Measurements from ENCODE around the gene MUC7.

MUC7 gene

DNA sequence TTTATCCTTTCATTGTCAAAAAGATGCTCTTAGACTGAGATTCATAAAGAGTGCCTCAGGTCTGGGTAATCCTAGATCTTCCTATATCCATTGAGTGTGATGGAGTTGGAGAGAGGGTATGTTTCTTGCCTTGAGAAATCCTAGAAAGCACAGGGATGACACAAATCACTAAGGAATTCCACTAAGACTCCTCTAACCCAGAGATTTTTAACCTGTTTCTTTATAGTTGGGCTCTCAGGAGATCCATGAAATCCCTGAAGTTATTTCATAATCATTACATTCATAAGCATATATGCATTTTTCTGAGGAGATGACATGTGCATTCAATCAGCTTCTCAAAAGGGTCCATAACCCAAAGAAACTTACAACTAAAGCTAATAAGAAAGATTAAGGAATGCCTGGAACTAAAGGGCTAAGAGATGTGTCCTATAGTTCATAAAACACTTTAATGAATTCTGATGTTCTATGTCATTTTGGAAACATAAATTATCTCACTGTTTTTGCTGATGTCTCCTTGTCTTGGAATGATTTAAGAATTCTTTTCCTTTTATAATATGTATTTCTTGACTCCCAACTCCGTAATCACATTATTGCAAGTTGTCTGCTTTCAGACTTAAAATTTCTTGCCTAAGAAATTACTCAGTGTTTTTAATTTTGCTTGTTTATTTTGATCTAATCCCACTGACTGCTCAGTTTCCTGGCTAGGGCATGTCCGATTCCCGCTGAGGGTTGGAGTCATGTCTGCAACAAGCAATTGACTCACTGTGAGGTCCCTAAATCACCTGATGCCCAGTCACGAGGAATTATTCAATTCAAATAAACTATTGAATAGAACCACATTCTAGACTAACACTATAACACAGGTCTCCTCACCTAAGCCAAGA lies 43.6 kb downstream of the MUC7 start:
- no peak for ATAC-seq
- no peak overlapping the region for H3K27ac Mint-ChIP-seq
- peaks cover 7% of the 10 kb centered on the region for H3K27me3 Mint-ChIP-seq
- H3K4me1 Mint-ChIP-seq: no peaks in the 10 kb centered on the region
- H3K4me3 Mint-ChIP-seq: no peak overlapping the region
- no peaks in the 10 kb centered on the region for H3K36me3 Mint-ChIP-seq
- no peaks in the 10 kb centered on the region for H3K9me3 Mint-ChIP-seq

DNA sequence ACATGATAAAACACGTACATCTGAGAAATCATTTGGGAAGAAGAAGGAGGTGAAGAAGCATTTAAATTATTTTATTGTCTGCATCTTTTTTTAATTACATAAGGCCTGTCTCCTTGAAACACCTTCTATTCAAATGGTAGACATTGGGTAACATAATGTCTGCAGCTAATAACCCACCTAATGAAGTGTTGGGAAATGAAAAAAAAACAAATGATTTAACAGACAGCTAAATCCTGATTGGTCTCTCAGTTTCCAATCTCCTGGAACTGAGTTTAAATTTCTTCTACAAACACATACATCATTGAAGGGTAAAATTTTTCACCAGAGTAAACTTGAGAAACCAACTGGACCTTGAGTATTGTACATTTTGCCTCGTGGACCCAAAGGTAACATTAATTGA lies 46.3 kb downstream of the MUC7 start, which contains the start of gene AMTN:
Gene AMTN, plus strand, starts transcription at position 301 of the 400 bp plus-strand sequence. CDS start 209 bp downstream, outside the sequence.
- Mint-ChIP-seq H3K9me3 (no peaks in the 10 kb centered on the region), H3K27me3 (peaks cover 12% of the 10 kb centered on the region), H3K27ac (no peak within 1 kb of the TSS), H3K4me1 (no peaks in the 10 kb centered on the region), H3K36me3 (no peaks in the 10 kb centered on the region), H3K4me3 (no peak within 1 kb of the TSS)
- ATAC-seq: no peak

DNA sequence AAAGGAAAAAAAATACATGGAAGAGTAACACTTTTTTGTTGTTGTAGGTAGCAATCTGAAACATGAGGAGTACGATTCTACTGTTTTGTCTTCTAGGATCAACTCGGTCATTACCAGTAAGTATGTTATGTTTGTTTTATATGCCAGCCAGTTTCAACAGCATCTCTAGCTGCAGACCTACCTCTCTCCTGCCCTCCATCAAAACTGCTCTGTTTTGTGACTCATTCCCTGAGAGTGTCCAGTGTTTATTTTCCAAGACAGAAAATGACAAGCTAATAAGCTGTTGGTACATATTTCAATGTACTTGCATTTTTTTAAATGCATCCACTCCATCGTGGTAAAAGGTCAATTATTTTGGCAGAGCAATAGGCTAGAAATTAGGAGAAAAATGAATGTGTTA lies 46.7 kb downstream of the MUC7 start:
- Mint-ChIP-seq H3K27ac (no peak overlapping the region), H3K4me1 (no peaks in the 10 kb centered on the region), H3K9me3 (no peaks in the 10 kb centered on the region), H3K4me3 (no peak overlapping the region), H3K36me3 (no peaks in the 10 kb centered on the region), H3K27me3 (peaks cover 12% of the 10 kb centered on the region)
- no peak for ATAC-seq

DNA sequence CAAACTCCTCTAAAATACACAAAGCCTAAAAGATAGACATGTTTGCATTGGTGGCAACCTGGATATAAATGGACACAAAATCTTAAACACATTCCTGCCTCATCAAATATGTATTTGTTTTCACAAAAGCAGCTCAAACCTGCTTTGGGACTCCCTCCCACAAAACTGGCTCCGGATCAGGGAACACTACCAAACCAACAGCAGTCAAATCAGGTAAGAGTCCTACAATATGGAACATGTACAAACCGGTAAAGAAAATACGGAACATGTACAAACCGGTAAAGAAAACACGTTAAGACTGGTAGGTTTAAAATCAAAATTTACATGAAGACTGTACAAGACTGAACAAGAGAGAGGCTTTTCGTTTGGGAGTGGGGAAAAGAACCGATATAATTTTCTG lies 50.6 kb downstream of the MUC7 start:
- Mint-ChIP-seq H3K36me3 (no peaks in the 10 kb centered on the region), H3K27me3 (peaks cover 12% of the 10 kb centered on the region), H3K4me1 (no peaks in the 10 kb centered on the region), H3K27ac (no peak overlapping the region), H3K4me3 (no peak overlapping the region), H3K9me3 (no peaks in the 10 kb centered on the region)
- ATAC-seq: no peak

DNA sequence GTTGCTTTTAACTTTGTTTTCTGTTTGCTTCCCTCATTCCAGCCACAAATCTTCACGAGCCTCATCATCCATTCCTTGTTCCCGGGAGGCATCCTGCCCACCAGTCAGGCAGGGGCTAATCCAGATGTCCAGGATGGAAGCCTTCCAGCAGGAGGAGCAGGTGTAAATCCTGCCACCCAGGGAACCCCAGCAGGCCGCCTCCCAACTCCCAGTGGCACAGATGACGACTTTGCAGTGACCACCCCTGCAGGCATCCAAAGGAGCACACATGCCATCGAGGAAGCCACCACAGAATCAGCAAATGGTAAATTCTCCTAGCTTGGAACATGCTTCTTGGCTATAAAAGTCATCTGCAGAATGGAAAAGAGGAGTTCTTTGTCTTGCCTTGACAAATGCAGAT lies 59.0 kb downstream of the MUC7 start:
- peaks cover 11% of the 10 kb centered on the region for H3K27me3 Mint-ChIP-seq
- H3K36me3 Mint-ChIP-seq: no peaks in the 10 kb centered on the region
- ATAC-seq: no peak
- no peak overlapping the region for H3K27ac Mint-ChIP-seq
- H3K9me3 Mint-ChIP-seq: no peaks in the 10 kb centered on the region
- no peak overlapping the region for H3K4me3 Mint-ChIP-seq
- no peaks in the 10 kb centered on the region for H3K4me1 Mint-ChIP-seq

DNA sequence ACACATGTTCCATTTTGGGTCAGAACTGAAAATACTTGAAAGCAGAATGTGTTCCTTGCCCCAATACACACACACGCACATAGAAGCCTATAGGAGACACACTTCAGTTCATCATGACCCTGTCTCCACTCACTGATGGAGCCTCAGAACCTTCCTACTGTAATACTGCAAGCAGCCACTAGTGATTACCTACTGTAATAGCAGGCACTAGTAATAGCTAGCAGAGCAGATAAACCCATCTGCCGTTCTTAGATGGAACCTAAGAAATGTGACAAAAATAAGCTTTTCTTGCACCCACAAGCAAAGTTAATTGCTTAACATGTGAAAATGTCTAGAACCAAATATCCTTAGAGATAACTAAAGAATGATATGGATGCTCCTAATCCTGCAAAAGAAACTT lies 60.0 kb downstream of the MUC7 start:
- Mint-ChIP-seq H3K4me3 (no peak overlapping the region), H3K4me1 (no peaks in the 10 kb centered on the region), H3K9me3 (no peaks in the 10 kb centered on the region), H3K36me3 (no peaks in the 10 kb centered on the region), H3K27ac (no peak overlapping the region), H3K27me3 (peaks cover 11% of the 10 kb centered on the region)
- ATAC-seq: no peak
